ENCODE data around the gene LUZP4. TPM values are rescaled to one million over a fixed set of nuclear protein-coding genes. Genes with fewer than 3 reads are reported as not detected.

The LUZP4 gene
- total RNA-seq, 1 experiment from 2014 or later = not detected

- TF ChIP-seq SP1 (CRISPR knock-in tag; conservative IDR thresholded peaks at IDR 0.05) = no peak
- TF ChIP-seq ZNF281 (CRISPR knock-in tag; IDR thresholded peaks at IDR 0.05) = no peak
- TF ChIP-seq ELF4 (CRISPR knock-in tag; IDR thresholded peaks at IDR 0.05; ENCODE audit: low read depth) = no peak
- TF ChIP-seq HMGA2 (CRISPR knock-in tag; IDR thresholded peaks at IDR 0.05) = no peak
Observed at GRCh38 chrX:115268421-115268820, 21.1 kb upstream of the LUZP4 start (continued).

GRCh38 chrX:115269051-115269683, 20.3 kb upstream of the LUZP4 start:
- no peak for ATAC-seq

DNA sequence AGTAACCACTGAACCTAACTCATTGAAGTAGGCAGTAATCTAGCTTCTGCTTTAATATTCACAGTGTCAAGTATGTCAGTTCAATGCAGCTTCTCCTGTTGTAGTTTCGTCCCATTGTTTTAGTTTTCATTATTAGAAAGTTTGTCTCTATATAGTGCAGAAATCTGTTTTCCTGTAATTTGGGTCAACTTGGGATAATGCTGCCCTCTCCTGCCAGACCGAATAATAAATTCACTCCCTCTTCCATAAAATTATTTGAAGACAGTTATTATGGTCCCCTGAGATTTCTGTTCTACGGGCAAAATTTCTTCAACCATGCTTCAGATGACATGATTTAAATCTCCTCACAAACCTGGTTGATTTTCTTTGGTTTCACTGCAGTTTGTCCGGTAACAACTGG, 4.6 kb upstream of the LUZP4 start:
- Mint-ChIP-seq H3K36me3 (no peaks in the 10 kb centered on the region), H3K9me3 (no peaks in the 10 kb centered on the region), H3K4me3 (no peak overlapping the region), H3K27ac (no peak overlapping the region), H3K27me3 (ENCODE audit: low read depth) (peaks cover 8% of the 10 kb centered on the region; the same call in 1 of the 2 replicates), H3K4me1 (peaks cover 3% of the 10 kb centered on the region; the same call in 1 of the 2 replicates)
- CTCF ChIA-PET = no interaction called here
- POLR2A ChIA-PET = no interaction called here
- ATAC-seq (no peak), DNase-seq (ENCODE audit: low spot score) (no peak)
- TF ChIP-seq HMGA2 (CRISPR knock-in tag; IDR thresholded peaks at IDR 0.05) (no peak), AFF4 (CRISPR knock-in tag; IDR thresholded peaks at IDR 0.05; ENCODE audit: borderline replicate concordance) (no peak), ATF3 (CRISPR knock-in tag; conservative IDR thresholded peaks at IDR 0.05) (no peak), EMX1 (CRISPR knock-in tag; IDR thresholded peaks at IDR 0.05) (no peak), ZNF232 (CRISPR knock-in tag; IDR thresholded peaks at IDR 0.05) (no peak), NFYB (CRISPR knock-in tag; conservative IDR thresholded peaks at IDR 0.05; ENCODE audit: low read depth) (no peak), ATF1 (CRISPR knock-in tag; IDR thresholded peaks at IDR 0.05) (no peak)
- TF ChIP-seq, protein P1, sequence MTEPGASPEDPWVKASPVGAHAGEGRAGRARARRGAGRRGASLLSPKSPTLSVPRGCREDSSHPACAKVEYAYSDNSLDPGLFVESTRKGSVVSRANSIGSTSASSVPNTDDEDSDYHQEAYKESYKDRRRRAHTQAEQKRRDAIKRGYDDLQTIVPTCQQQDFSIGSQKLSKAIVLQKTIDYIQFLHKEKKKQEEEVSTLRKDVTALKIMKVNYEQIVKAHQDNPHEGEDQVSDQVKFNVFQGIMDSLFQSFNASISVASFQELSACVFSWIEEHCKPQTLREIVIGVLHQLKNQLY (CRISPR knock-in tag; IDR thresholded peaks at IDR 0.05) = no peak
- TF ChIP-seq, protein P2, sequence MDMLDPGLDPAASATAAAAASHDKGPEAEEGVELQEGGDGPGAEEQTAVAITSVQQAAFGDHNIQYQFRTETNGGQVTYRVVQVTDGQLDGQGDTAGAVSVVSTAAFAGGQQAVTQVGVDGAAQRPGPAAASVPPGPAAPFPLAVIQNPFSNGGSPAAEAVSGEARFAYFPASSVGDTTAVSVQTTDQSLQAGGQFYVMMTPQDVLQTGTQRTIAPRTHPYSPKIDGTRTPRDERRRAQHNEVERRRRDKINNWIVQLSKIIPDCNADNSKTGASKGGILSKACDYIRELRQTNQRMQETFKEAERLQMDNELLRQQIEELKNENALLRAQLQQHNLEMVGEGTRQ (CRISPR knock-in tag; IDR thresholded peaks at IDR 0.05) = no peak

More at GRCh38 chrX:115269051-115269683, 20.3 kb upstream of the LUZP4 start:
- no peak for DNase-seq (ENCODE audit: low spot score)
- TF ChIP-seq, protein P3, sequence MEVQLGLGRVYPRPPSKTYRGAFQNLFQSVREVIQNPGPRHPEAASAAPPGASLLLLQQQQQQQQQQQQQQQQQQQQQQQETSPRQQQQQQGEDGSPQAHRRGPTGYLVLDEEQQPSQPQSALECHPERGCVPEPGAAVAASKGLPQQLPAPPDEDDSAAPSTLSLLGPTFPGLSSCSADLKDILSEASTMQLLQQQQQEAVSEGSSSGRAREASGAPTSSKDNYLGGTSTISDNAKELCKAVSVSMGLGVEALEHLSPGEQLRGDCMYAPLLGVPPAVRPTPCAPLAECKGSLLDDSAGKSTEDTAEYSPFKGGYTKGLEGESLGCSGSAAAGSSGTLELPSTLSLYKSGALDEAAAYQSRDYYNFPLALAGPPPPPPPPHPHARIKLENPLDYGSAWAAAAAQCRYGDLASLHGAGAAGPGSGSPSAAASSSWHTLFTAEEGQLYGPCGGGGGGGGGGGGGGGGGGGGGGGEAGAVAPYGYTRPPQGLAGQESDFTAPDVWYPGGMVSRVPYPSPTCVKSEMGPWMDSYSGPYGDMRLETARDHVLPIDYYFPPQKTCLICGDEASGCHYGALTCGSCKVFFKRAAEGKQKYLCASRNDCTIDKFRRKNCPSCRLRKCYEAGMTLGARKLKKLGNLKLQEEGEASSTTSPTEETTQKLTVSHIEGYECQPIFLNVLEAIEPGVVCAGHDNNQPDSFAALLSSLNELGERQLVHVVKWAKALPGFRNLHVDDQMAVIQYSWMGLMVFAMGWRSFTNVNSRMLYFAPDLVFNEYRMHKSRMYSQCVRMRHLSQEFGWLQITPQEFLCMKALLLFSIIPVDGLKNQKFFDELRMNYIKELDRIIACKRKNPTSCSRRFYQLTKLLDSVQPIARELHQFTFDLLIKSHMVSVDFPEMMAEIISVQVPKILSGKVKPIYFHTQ (CRISPR knock-in tag; IDR thresholded peaks at IDR 0.05) = no peak
- TF ChIP-seq EMX1 (CRISPR knock-in tag; IDR thresholded peaks at IDR 0.05) = no peak
- TF ChIP-seq ZNF317 (CRISPR knock-in tag; IDR thresholded peaks at IDR 0.05; ENCODE audit: borderline replicate concordance, low read depth) = no peak
- TF ChIP-seq, protein P4, sequence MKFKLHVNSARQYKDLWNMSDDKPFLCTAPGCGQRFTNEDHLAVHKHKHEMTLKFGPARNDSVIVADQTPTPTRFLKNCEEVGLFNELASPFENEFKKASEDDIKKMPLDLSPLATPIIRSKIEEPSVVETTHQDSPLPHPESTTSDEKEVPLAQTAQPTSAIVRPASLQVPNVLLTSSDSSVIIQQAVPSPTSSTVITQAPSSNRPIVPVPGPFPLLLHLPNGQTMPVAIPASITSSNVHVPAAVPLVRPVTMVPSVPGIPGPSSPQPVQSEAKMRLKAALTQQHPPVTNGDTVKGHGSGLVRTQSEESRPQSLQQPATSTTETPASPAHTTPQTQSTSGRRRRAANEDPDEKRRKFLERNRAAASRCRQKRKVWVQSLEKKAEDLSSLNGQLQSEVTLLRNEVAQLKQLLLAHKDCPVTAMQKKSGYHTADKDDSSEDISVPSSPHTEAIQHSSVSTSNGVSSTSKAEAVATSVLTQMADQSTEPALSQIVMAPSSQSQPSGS (CRISPR knock-in tag; IDR thresholded peaks at IDR 0.05; ENCODE audit: borderline replicate concordance, low read depth) = no peak
- H3K9me3 Mint-ChIP-seq = no peaks in the 10 kb centered on the region
- no peak overlapping the region for H3K4me3 Mint-ChIP-seq
- no peaks in the 10 kb centered on the region for H3K36me3 Mint-ChIP-seq
- CTCF ChIA-PET = no interaction called here
- no peaks in the 10 kb centered on the region for H3K27me3 Mint-ChIP-seq (ENCODE audit: low read depth)
- H3K4me1 Mint-ChIP-seq = peaks cover 8% of the 10 kb centered on the region; the same call in 1 of the 2 replicates
- POLR2A ChIA-PET = no interaction called here
- H3K27ac Mint-ChIP-seq = no peak overlapping the region

Measured in WTC11 (cell line).